ENCODE measurements around the gene RBM34. TPM values are rescaled to one million over a fixed set of nuclear protein-coding genes. Genes with fewer than 3 reads are reported as not detected.

RBM34 gene
- total and polyA plus RNA-seq, 10 of the 15 experiments (the other 5 are each of a cell fraction or from before 2014, with no cell fraction given), result 46.4 to 132 (median 109) TPM

- intact Hi-C loops (cut with micrococcal nuclease; ENCODE audit: unreplicated experiment) (no loop called here), in situ Hi-C loops (cut with MboI) (loop anchor here (5.0 kb wide), 1 partner anchor 317 kb away; no protein-coding TSS in a partner anchor)
- no peaks in the 10 kb centered on the region for H4K20me1 ChIP-seq (ENCODE audit: control insufficient read depth, insufficient read depth)
- 20% methylated on average over 13 of the region's 13 CpGs for WGBS (ENCODE audit: insufficient coverage, insufficient replicate concordance, low lambda C conversion rate, missing lambda C conversion rate)
- H3K27me3 ChIP-seq (replicated peaks in 1 of 2; ENCODE audit: control insufficient read depth in 2 of 2, insufficient read depth in 2 of 2, low read length in 1 of 2), result no peaks in the 10 kb centered on the region
- no peak overlapping the region for H2AFZ ChIP-seq (ENCODE audit: control insufficient read depth, low read depth, low read length)
- no TSS peak for BruUV-seq (replicated peaks)
- ATAC-seq (peak; percentile 64), FAIRE-seq (no peak), DNase-seq (ENCODE audit: low read depth, low spot score) (peak; percentile 66)
- ChIA-PET POLR2A (interaction anchor here (0.6 to 0.7 kb wide), 2 partner anchors 38 to 612 kb away, joined by 3 read pairs; no protein-coding TSS in a partner anchor), RAD21 (ENCODE audit: unreplicated experiment) (no interaction called here), CTCF (interaction anchor here (1.0 to 3.6 kb wide), 3 partner anchors 316 to 613 kb away, joined by 3 to 18 read pairs (median 4); partner anchors contain the start of gene B3GALNT2), SMC1A (ENCODE audit: uncharacterized antibody, unreplicated experiment) (no interaction called here)
- H3K27ac ChIP-seq (ENCODE audit: control insufficient read depth, insufficient read depth), result no peak overlapping the region
- H3K4me2 ChIP-seq (ENCODE audit: control insufficient read depth, insufficient read depth), result peak overlapping the region; percentile 10
- no peaks in the 10 kb centered on the region for H3K9me3 ChIP-seq (replicated peaks; ENCODE audit: control insufficient read depth, insufficient read depth, low read length)
- H3K4me1 ChIP-seq (ENCODE audit: control insufficient read depth, insufficient read depth, low read length), result peaks cover 6% of the 10 kb centered on the region
- no peak overlapping the region for H3K4me3 ChIP-seq
- H3K36me3 ChIP-seq (ENCODE audit: control insufficient read depth in 2 of 2, insufficient read depth in 2 of 2, low read length in 1 of 2), result no peaks in the 10 kb centered on the region
- no peak overlapping the region for H3K9ac ChIP-seq (ENCODE audit: control insufficient read depth, insufficient read depth, low read length)
- H3K79me2 ChIP-seq (ENCODE audit: control insufficient read depth, insufficient read depth, low read length), result no peaks in the 10 kb centered on the region
- TF ChIP-seq ZBTB33 (IDR thresholded peaks at IDR 0.05) (no peak), NR2F1 (conservative IDR thresholded peaks at IDR 0.05) (peak; percentile 44), TCF3 (IDR thresholded peaks at IDR 0.05; ENCODE audit: borderline replicate concordance, insufficient read depth, low read depth, low read length) (peak; percentile 94), SIX5 (IDR thresholded peaks at IDR 0.05; ENCODE audit: low read depth, low read length, severe bottlenecking) (no peak), NFIC (IDR thresholded peaks at IDR 0.05; ENCODE audit: low read depth, low read length) (0 out of 2 replicates have a peak, but pooled peaks have one; percentile 25), POU2F2 (IDR thresholded peaks at IDR 0.05; ENCODE audit: borderline replicate concordance, low read depth, low read length) (peak; percentile 93; the same call in 2 of the 3 replicates), ZNF217 (IDR thresholded peaks at IDR 0.05) (no peak), MTA2 (IDR thresholded peaks at IDR 0.05; ENCODE audit: low read depth) (0 out of 2 replicates have a peak, but pooled peaks have one; percentile 27), BACH1 (IDR thresholded peaks at IDR 0.05; ENCODE audit: borderline replicate concordance) (peak; percentile 17; the same call in 1 of the 2 replicates), BHLHE40 (IDR thresholded peaks at IDR 0.05; ENCODE audit: borderline replicate concordance in 1 of 2, low read depth in 2 of 2, low read length in 1 of 2) (peak; percentile 83 to 90), EP300 (IDR thresholded peaks at IDR 0.05; ENCODE audit: borderline replicate concordance in 1 of 2, control insufficient read depth in 1 of 2, low read depth in 2 of 2, low read length in 2 of 2) (peak in 1 of 2 experiments; percentile 80; a peak in 2 of 4 replicates), MEF2B (IDR thresholded peaks at IDR 0.05; ENCODE audit: partially characterized antibody, poor library complexity, severe bottlenecking) (peak; percentile 66), ZZZ3 (IDR thresholded peaks at IDR 0.05; ENCODE audit: control insufficient read depth, insufficient read length, low read depth) (no peak), RAD51 (IDR thresholded peaks at IDR 0.05) (peak; percentile 57), IKZF2 (IDR thresholded peaks at IDR 0.05) (peak in 1 of 2 experiments; percentile 57; a peak in 3 of 4 replicates), ZNF384 (IDR thresholded peaks at IDR 0.05; ENCODE audit: borderline replicate concordance, low read depth, low read length) (no peak), SREBF1 (IDR thresholded peaks at IDR 0.05; ENCODE audit: low read length) (no peak), NFXL1 (IDR thresholded peaks at IDR 0.05; ENCODE audit: borderline replicate concordance) (no peak), RUNX3 (IDR thresholded peaks at IDR 0.05; ENCODE audit: low read length) (peak; percentile 71), PAX5 (IDR thresholded peaks at IDR 0.05; ENCODE audit: borderline replicate concordance, low read depth, low read length) (peak; percentile 50; the same call in 1 of the 2 replicates), SKIL (IDR thresholded peaks at IDR 0.05; ENCODE audit: low read depth, poor library complexity, severe bottlenecking) (peak; percentile 78)
Observed at GRCh38 chr1:235100194-235100772, 60.8 kb downstream of the RBM34 start.

Measured in GM12878 (cell line).